Left renal pelvis (tissue), 4 donors: ENCODE results near the gene GDPD4. TPM values are rescaled to one million over a fixed set of nuclear protein-coding genes. Genes with fewer than 3 reads are reported as not detected.

Experiments
- DNase-seq, 4 donors: peaks; one replicate each; pipeline ENCODE4 v3.0.0-alpha.2; 2013; ENCODE audit warnings: low read depth in 4 of 4, low spot score in 3 of 4
- polyA plus RNA-seq, 4 donors: library from polyadenylated mRNA; unstranded; fragments of 120-200 nt; gene quantifications; one replicate each; pipeline ENCODE4 v1.2.1, GENCODE V29; 2013; ENCODE audit not compliant: insufficient read length in 4 of 4

Gene GDPD4
- polyA plus RNA-seq: under 1 TPM in 3 of 4 donors, not detected in 1; 0.18 to 0.46 (median 0.34) TPM

DNA sequence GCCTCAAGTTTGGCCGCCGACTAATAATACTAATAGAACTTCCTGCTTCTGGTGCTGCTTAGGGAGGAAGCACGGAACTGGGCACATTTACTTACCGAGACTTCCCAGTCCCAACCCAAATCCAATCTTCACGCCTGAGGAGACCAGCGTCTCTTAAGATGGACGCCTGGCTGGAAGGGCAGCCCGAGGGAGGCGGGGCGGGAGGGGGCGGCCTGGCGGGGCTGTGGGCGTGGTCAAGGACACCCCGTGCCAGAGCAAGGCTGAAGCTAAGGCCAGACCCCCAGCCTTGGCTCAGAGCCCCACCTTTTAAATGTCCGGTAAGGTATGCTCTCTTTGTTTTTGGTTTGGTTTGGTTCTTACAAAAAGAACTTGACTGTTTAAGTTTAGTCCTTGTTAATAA is at the start of gene GDPD4:
Gene GDPD4 (minus strand): TSS at position 177 of the 400 bp plus-strand sequence. CDS start 16,549 bp downstream, outside the sequence.
- no peak for DNase-seq

GRCh38 chr11:77347948-77348347 is 46.5 kb upstream of the GDPD4 start:
- DNase-seq: no peak

GRCh38 chr11:77346906-77347603 is 45.6 kb upstream of the GDPD4 start:
- DNase-seq: no peak

DNA sequence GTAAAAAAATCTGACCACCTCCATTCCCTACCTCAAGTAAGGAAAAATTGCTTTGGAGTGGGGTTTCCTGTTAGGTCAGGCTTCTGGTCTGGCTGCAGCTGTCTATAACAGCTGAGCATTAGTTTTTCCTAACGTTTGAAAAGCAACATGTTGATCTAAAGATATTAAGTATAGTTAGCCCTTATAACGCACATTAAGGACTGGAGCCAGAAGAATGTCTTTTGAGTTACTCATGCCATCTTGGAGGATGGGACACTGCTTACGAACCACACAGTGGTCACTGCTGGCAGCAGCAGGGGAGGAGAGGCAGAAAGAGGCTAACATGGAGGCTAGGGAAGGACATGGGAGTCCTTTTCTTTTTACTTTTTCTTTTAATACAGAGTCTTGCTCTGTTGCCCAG is 44.1 kb upstream of the GDPD4 start:
- no peak for DNase-seq

GRCh38 chr11:77340501-77340900 is 39.0 kb upstream of the GDPD4 start:
- no peak for DNase-seq

GRCh38 chr11:77332259-77332658 is 30.8 kb upstream of the GDPD4 start:
- no peak for DNase-seq

GRCh38 chr11:77325159-77325558 is 23.7 kb upstream of the GDPD4 start:
- no peak for DNase-seq

DNA sequence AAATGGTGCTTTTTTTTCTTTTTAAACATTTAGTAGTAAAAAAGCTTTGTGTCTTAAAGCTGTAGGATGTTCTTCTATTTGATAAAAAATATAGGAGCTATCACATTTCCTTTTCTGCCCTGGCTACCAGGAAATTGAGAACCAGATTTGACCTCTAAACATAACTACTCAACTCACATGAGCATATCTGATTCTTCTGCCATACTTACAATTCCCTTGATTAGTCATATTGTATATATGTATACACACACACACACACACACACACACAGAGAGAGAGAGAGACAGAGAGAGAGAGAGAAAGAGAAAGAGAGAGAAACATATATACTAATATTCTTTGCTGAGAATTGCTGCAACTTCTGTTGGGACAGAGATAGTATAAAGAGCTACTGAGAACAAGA is 23.0 kb upstream of the GDPD4 start:
- DNase-seq: no peak

- DNase-seq: no peak
Observed at GRCh38 chr11:77322926-77323590, 21.6 kb upstream of the GDPD4 start.

DNA sequence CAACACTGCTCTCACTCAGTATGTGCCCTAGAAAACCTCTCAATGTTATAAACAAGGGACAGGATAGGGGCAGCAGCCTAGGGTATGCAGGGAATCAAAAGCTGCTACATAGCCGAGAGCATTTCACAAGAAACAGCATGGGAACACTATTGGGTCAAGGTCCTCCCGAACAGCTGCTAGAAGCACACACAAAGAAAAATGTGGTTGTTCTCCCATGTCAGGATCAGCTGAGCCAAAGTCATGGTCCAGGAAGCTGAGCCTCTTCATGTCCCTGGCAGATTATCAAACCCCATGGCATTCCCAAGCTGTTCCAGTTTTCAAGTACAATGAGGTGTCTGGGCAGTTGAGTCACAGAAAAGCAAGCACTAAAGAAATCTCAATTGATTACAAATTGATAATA is 21.0 kb upstream of the GDPD4 start:
- DNase-seq: no peak

DNA sequence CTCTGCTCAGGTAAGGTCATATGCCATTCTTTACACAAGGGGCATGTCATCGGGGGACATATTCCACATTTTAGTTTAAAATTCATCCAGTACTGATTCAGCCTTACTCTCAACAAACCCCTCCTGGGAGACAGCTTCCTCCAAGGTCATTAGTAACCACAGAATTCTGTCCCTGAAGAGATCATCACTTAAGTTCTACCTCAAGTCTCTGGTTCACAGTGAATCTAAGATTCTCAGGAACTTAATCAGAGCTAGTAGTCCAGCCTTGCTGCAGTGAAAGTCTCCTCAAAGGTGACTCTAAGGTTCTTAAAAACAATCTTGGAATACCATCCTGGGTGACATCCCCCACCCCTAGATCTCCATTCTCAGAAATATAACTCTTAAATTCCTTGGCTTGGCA is 18.9 kb upstream of the GDPD4 start:
- no peak for DNase-seq

- DNase-seq: no peak
Observed at GRCh38 chr11:77318600-77318999, 17.1 kb upstream of the GDPD4 start.

DNA sequence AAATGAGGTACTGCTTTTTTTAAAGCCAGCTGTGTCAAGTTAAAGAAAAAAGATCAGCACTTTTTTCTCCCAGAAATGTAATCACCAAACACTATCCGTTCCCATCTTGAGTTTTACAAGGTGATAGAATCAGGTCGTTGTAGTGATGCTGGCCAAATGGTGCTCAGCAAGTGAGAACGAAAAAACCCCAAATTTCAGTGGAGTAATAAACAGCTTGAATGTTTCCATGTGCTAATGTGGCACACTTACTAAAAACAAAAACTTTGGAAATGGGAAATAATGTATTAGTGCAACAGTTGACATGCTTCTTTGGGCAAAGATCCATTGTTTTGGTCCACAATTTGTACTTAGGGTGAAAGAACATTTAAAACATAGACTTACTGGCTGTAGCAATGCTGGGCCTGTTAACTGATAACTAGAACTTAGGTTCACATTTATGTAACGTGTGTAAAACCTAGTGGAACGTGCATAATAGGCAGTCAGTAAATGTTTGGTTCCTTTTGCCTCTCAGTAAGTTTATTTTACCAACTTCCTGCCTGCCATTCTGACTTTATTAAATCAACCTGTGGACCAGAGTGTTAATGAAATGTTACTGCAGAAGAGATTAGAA is 15.4 kb upstream of the GDPD4 start:
- DNase-seq: no peak

- no peak for DNase-seq
Observed at GRCh38 chr11:77312107-77312506, 10.6 kb upstream of the GDPD4 start.

- no peak for DNase-seq
Observed at GRCh38 chr11:77311701-77312100, 10.2 kb upstream of the GDPD4 start.

GRCh38 chr11:77310721-77311120 is 9.2 kb upstream of the GDPD4 start:
- no peak for DNase-seq

DNA sequence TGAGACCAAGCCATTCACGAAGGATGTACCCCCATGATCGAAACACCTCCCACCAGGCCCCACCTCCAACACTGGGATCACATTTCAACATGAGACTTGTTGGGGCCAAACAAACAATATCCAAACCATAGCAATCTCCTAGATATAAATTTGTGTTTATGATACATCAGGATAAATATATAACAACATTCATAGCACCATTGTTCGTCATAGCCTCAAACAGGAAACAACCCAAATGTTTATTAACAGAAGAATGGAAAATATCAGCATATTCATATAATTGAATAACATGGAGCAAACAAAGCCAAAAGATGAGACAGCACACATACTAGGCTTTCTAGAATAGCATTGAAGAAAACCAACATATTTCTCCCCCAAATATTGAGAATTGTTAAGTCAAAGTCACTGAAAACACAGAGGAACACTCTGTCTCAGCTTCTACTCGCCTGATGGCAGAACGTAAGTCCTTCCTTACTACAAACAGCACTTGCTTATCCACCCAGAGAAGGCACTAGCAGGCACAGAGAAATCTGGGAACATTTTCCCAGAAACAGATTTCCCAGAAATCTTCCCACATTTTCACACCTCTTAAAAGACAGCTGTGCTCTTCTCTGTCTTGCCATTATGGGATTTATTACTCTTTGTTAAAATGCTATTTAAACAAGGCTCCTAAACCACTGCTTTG is 8.1 kb upstream of the GDPD4 start:
- DNase-seq: no peak

DNA sequence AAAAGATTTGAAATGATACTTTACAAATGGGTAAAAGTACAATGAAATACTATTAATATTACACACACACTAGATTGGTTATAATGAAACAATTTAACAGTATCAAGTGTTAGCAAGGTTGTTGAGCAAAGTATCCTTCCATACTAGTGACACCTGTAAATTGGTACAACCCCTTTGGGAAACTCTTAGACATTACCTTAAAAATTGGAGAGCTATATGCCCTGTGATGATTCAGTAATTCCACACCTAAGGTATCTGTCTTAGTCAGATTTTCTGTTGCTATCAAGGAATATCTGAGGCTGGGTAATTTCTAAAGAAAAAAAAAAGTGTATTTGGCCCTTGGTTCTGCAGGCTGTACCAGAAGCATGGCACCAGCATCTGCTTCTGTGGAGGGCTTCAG is 7.4 kb upstream of the GDPD4 start:
- no peak for DNase-seq

DNA sequence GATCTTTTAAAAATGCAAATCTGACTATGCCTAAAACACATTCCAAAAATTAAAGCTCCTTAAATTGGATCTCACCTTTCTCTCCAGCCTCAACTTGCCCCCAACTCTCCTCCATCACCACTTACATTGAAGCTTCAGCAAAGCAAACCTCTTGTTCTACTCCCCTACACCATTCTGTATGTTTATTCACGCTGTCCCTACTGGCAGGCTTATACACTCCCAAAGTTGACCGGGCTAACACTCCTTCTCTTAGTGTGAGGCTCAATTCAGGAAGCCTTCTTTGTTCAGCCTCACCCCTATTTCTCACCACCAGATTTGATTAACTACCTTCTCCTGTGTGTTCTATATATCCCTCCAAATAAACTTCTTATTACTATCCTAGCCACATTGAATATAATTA is 1.8 kb upstream of the GDPD4 start:
- DNase-seq: no peak

DNA sequence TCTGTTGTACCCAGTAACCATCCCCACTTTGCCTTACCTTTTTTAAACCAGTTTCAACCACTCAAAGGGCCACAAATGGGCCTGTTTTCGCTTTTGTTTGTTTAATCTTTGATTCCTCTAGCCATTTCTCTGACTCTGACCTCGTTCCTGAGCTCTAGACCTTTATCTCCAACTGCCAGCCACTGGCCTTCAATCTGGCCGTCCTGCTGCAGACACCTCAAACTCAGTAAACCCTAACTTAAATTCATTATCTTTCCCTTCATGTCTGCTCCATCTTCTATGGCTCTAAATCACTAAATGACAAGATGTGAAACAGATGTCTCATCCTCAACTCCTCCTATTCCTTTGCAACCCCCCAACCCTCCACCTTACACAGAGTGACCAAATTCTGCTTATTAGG is 1.3 kb upstream of the GDPD4 start:
- DNase-seq: no peak

DNA sequence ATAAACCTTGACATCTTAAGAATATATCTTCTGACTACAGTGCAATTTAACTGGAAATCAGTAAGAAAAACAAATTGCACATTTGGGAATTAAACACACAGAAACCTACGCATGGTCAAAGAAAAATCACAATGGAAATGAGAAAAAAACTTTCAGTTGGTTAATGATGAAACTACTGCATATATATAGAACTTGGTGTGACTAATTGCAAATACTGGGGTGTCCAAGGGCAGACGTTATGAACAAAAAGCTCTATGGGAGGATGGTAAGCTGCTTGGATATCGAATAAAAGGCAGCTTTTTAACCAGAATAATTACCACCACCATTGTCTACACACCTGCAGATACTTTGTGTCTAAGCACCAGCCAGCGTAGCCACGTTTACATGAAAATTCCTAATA is 791 bp downstream of the GDPD4 start:
- no peak for DNase-seq
